NAMALWA (cell line): ENCODE data around the gene ZNF281.
"Not testable (repeated sequence)": the region's sequence is repeated elsewhere in the genome, so short reads cannot be mapped to it uniquely, and the experiment has no call there.

ENCODE experiments used
- DNase-seq: peaks from one replicate; pipeline ENCODE4 v3.0.0-alpha.2; 2015; ENCODE audit warnings: low spot score

ZNF281 gene

DNA sequence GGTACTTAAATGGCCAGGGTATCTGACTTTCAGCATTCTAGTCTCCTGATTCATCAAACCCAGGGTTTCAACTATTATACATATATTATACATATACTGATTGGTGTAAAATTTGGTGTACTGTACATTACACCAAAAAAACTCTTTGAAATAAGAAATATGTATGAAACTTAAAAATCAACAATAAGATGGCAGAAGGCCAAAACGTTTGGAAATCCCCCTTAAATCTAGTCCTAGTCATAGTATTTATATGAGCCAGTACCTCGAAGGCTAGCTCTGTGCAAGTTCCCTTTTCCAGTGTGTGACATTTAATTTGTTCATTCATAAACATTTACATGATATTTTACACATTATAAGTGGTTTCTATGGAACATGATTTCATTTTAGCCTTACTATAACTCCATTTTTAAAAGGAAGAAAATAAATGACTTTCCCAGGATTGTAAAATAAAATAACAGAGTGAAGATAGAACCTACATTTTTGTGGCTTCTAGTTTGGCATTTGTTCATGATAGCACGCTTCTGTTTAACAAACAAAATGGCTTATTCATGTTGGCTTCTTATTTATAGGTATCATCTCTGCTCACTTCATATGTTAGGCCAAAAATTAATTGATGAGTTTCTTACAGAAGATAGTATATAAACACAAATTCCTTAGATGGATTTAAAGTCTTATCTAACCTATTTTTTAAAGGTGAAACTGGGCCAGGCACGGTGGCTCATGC lies 18.8 kb upstream of the ZNF281 start:
- peak; percentile 26 for DNase-seq

DNA sequence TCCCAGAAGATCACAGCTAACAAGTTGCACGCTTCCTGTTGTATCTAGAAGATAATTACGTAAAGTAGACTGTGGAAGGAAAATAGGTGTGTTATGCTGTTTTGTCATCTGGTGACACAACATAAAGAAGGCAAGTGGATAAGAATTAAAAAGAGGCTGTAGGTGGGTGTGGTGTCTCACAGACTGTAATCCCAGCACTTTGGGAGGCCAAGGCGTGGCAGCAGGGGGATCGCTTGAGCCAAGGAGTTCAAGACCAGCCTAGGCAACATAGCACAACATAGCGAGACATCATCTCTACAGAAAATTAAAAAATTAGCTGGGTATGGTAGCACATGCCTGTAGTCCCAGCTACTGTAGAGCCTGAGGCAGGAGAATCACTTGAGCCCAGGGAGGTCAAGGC lies 17.9 kb upstream of the ZNF281 start:
- DNase-seq, result no peak

DNA sequence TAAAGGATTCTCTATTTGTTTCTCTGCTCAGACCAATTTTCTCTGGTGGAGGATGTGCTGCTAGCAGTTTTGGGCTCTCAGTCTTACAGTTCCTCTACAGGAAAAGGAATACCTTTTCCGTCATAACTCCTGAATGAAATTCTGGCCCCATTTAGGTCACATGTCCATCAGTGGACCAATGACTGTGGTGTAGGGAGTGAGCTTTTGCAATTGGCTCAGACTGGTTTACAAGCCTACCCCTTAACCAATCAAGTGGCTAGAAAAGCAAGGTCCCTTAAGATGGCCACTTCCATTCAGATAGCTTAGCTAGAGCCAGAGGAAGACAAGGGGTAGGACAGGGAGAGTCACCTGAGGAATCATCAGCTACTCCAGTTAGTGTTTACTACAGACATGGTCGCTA lies 16.4 kb upstream of the ZNF281 start:
- no peak for DNase-seq

DNA sequence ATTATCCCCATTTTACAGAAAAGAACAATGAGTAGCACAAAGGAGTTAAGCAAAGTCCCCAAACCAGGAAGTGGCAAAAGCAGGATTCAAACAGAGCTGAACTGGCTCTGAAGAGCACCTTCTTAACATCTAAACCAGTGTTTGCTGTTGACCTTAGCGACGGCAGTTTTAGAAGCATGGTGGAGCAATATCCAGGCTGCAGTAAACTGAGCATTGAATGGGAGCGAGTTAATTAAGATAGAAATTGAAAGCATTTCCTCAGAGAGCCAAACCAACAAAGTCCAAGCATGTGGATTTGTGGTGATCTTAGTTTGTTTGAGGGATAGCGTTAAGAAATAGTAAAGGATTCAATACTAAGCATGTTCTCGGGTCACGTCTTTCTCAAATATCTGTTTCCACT lies 13.4 kb upstream of the ZNF281 start:
- no peak for DNase-seq

DNA sequence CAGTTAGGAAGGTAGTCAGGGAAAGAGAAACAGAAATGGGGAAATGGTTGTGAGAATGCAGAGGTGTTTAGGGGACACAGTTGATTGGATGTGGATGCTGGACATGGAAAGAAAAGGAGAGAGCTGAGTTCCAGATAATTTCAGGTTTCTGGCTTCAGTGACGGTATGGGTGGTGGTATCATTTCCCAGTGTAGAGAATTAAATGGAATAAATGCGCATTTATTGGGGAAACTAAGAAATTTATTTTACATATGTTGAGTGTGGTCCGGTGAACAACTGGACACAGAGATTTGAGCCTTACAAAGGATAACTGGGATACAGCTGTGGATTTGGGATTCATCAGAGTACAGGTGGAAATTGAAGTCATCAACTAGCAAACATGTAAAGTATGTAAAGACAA lies 12.4 kb upstream of the ZNF281 start:
- DNase-seq, result no peak

DNA sequence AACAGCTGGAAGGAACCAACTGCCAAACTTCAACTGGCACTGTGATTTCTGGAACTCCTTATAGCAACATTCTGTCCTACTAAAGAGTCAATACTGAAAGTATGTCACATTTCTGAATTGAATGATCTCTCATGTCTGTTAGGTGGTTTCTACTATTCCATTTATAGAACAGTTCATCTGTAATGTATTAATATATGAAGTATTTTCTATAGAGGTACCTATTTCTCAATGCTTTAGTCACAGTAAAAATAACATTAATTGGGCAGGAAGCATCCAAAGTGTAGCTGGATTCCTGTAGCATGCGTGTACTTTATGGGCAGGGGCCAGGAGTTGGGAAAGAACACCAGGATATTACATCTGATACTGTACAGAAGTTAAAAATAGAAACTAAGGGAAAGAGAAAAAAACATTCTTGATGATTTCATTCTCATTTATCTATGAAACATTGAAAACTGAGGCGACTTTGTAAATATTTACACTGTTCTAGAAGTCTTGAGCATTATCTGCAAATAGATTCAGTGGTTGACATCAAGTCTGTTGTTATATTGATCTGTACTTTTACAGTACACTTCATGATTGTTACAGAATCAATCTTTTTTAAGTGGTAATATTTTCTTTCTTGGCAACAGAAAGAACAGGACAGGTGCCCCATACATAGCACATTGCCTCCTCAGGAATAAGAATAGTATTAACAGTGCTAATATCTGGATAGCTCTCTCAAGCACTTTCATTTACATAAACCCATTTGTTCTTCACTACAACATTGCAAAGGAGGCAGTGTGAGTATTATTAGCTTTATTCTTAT lies 6.2 kb upstream of the ZNF281 start:
- DNase-seq, result no peak

DNA sequence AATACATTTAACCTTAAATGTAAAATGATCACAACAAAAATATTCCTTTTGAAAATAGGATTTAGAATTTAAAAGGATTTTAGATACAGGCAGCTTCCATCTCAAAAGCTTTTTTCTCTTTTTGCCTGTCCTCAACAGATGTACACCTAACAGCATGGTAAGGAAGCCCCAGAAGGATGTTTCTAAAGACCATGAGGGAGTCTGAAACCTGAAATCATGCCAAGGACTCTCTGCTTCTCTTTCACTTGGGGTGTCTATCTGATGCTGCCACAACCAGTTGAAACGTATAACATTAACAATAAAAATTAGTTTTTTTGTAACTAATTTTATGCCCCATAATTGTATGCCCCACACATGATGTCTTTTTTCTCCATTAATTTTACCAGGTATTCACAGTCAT lies 5.4 kb upstream of the ZNF281 start:
- no peak for DNase-seq

DNA sequence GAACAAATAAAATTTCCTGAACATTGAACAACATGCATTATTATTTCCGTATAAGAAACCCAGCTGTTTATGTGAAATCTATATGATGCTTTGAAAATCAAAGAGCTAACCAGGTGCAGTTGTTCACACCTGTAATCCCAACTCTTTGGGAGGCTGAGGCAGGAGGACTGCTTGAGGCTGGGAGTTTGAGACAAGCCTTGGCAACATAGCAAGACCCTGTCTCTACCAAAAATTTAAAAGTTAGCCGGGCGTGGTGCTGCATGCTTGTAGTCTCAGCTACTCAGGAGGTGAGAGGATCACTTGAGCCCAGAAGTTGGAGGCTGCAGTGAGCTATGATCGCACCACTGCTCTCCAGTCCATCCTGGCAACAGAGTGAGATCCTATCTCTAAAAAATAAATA lies 4.8 kb upstream of the ZNF281 start:
- DNase-seq, result no peak

DNA sequence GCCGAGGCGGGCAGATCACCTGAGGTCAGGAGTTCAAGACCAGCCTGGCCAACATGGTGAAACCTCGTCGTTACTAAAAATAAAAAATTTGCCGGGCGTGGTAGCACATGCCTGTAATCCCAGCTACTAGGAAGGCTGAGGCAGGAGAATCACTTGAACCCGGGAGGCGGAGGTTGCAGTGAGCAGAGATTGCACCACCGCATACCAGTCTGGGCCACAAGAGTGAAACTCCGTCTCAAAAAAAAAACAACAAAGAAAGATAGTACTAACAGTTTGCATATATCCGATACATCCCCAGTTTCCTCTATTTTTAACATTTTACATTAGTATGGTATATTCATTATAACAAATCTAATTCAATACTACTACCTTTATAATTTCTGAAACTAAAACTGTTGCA lies 3.9 kb upstream of the ZNF281 start:
- DNase-seq, result not testable (repeated sequence)

DNA sequence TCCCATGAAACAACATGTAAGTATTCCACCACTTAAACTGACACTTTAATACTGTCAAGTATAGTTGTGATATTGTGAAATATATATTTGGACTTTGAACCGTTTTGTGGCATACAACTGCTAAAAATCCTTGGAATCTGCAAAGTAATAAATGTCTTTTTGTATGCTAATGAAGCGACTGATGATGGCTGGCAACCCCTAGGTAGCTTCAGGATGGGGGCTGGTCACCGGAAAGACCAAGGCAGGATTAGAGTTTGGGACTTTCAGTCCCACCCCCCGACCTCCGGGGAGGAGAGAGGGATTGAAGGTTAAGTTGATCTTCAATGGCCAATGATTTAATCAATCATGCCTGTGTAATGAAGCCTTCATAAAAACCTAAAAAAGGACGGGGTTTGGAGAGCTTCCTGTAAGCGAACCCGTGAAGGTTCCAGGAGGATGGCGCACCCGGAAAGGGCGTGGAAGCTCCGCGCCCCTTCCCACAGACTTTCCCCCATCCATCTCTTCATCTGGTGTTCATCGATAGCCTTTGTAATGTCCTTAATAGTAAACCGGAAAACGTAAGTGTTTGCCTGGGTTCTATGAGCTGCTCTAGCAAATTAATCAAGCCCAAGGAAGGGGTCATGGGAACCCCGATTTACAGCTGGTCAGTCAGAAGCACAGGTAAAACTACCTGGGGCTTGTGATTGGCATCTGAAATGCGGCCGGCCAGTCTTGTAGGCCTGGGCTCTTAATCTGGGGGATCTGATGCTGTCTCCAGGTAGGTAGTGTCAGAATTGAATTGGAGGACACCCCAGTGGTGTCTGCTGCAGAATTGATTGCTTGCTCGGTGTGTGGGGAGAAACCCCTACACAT lies 1.8 kb upstream of the ZNF281 start:
- no peak for DNase-seq

DNA sequence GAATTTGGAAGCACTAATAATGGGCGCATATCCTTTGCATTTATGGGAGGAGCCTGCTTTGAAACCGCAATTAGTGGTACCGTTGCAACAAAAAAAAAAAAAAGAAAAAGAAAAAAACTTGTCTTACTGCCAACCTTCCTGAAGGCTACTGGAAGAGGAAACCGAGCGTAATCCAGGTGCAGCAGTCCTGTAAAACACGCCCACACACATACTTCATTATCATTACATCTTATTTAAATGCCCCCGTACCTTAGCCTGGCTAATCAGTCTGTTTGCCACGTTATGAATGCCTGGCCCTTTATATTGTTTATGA lies 686 bp upstream of the ZNF281 start:
- peak; percentile 83 for DNase-seq

DNA sequence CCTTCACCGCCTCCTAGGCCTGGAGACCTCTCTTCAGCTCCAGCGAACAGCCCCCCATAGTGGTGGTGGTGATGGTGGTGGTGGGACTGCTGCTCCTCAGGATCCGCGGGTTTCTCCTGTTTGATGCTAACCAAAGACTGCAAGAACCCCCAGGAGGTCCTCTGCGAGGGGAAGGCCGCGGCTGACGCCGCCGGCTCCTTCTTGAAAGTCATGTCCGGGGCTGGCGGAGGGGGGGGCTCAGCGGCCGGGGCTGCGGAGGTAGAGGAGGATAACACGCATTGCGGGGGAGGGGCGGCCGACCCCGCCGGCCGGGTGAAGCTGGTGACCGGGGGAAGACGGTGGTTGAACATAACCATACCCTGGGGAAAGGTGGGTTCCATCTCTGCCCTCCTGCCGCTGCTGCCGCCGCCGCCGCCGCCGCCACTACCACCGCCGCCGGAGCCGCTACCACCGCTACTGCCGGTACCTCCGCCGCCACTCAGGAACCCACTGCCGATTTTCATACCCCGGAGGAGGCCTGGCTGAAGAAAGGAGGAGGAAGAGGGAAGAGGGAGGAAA lies 554 bp downstream of the ZNF281 start:
- peak; percentile 32 for DNase-seq

DNA sequence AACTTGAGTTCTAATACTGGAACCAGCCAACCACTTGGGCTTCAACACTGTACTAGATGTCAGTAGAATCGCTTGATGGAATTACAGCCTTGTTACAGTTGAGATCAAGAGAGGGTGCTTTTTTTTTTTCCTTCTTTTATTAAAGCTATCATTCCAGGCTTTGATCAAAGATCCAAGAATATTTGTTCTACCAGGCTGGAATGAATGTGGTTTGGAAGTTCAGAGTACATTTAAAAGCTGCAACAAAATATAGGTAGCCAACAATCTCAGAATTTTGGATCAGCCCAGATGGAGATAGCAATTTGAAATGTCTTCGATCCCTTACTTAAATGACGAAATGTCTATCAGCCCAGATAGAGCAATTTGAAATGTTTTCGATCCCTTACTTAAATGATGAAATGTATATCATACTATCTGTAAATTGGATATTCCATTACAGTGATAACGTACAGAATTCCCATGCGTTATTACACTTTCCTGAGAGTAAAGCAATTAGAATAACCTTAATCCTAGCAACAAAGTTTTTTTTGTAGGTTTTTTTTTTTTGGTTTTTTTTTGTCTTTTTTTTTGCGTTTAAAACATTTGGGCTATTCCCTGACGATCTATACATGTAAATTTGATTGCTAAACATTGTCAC lies 3.6 kb downstream of the ZNF281 start:
- DNase-seq, result no peak

DNA sequence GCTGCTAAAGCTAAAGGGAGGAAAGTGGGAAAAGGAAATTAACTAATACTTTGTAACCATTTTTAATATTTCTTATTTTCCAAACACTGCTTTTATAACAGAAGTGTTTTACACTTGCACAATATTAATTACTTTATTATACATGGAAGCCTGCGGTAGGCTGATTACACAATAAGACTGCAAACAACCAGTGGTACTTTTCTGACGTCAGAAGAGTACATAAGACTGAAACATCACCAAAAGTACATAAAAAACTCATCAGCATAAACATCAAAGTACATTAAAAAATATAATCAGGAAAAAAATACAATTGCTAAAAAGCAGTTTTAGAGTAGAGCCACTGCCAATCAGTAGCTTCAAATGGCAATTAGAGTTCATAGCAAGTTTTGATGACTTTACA lies 4.6 kb downstream of the ZNF281 start:
- no peak for DNase-seq

DNA sequence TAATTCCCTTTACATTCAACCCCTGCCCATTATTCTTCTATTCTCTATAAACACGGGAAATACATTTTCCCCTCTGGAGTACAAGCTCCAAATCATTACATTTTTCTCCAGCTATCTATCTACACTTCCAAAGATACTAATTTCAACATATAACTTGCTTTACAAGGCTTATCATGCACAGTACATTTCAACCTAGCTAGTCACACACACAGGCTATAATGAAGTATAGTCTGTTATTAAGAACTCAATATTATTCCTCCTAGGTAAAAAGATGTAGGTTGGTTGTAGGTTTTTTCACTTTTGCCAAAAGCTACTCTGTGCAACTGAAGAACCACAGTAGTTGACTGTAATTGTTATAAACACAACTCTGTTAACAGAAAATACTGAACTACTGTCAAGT lies 8.1 kb downstream of the ZNF281 start:
- DNase-seq, result no peak

DNA sequence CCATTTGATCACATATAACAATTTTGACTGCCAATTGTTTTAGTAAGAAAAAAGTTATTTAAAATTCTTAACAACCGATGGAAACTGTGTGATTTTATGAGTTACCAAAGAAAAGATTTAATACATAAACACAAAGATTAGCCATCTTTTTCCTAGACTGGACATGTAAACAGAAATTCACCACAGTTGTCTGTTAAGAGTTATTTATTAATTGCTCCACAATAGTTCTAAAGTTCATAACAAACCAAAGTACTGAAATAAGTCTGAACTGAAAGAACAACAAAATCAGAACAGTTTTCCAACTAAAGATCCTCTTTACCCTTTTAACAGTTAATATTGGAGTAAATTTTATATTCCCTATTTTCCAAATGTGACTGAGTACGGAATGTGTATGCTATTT lies 8.6 kb downstream of the ZNF281 start:
- no peak for DNase-seq

DNA sequence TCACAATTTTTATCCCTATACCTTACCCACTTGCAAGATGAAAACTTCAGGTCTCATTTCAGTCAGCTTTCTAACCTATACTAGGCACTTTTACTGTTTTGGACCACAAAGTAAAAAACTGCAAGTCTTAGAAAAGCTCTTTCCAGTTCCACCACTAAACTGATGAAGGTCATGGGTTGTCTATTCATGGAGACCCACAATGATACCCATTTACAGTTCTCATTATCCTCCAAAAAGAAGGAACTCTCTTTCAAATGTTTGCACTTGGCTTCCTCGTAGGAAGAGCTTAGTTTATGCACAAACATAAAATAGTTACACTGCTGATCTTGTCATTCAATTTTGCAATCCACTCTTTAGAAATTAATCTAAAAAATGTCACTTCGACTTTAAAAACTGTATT lies 9.3 kb downstream of the ZNF281 start:
- no peak for DNase-seq

DNA sequence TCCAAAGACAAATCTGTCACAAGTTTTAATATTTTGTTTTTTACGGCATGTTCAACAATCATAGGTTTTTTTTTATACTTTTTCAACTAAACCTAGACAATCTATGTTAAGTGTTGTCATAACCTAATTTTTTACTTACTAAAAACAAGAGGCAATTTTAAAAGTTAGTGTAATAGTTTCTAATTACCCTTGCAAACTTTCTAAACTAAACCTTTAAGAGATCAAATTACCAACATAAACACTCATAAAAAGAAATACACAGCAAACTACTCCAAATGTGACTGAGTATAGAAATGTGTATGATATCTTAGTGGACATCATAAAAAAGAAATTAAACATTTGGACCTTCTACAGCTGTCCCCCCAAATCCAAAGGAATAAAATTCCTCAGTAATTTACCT lies 10.0 kb downstream of the ZNF281 start:
- DNase-seq, result no peak

DNA sequence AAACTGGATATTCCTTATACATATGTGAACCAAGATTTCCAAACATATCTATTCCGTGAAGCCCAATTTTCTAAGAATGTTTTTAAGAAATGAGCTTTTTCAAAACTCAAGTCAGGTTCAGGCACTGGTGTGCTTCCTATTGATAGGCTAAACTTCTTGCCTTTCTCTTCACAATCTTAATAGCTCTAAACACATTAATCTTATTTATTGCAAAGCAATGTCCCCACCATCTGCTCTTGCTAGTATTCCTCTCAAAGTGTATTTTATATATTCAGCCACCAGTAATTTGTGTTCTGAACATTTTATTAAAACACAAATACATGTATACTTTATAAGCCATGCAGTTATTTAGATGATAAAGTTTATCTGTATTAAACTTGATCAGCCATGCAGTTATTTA lies 11.5 kb downstream of the ZNF281 start:
- no peak for DNase-seq

DNA sequence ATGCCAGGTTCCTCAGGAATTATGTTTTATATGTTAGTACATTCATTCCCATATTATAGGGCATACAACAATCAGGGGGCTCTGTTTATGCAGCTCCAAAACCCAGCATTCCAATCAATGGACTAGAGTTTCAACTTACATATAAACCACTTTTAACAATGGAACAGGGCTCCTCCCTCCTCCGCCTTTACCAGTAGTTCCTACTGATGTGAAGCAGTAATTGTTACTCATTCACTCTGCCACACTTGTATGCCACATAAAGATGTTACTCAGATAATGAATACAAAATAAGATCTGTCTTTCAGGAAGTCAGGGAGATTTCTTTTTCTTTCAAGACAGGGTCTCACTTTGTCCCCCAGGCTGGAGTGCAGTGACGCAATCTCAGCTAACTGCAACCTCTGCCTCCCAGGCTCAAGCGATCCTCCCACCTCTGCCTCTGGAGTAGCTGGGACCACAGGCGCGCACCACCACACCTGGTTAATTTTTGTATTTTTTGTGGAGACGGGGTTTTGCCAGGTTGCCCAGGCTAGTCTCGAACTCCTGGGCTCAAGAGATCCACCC lies 17.1 kb downstream of the ZNF281 start:
- no peak for DNase-seq

DNA sequence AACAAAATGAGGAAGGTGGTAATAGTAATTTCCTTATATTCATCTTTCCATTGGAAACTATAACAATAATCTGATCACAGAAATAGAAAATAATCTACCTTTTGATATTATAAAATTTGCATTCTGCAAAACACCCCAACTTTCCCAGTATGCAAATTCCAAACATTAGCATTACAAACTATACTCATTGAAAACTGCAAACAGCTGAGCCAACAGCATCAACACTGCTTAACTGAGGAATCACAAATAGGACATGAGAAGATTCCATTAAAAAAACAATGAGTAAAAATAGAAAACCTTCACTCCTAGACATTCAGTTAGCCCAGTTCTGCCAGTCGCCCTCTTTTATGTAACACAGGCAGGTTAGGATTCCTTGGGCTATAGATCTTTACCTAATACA lies 18.1 kb downstream of the ZNF281 start:
- DNase-seq, result no peak

DNA sequence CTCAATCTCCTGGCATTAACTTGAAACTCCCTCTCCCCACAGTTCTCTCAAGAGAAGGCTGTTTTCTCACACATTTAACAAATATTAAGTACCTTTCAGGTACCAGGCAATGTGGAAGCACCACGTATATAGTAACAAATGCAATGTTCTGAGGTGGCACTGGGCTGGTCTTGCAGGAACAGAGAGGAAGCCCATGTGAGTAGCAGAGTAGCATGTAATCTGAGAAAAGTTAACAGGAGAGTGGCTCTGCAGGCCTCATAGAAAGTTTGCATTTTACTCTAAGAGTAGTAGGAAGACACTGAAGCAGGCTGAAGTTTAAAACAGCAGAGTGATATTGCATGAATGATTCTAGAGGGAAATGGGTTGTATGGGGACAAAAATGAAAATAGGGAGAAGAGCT lies 21.0 kb downstream of the ZNF281 start:
- no peak for DNase-seq
